Neural progenitor cell (in vitro differentiated cells): ENCODE results near the gene OBP2A. TPM values are rescaled to one million over a fixed set of nuclear protein-coding genes. Genes with fewer than 3 reads are reported as not detected.

Experiments
- DNase-seq: peaks from one replicate; pipeline ENCODE4 v3.0.0-alpha.2; 2016; ENCODE audit warnings: low spot score
- H2AFZ ChIP-seq: fragments of 200-600 bp; sonication (generic); replicated peaks from 2 replicates; pipeline ENCODE4 v1.6.1; 2016; ENCODE audit warnings: antibody characterized with exemption
- H3F3A ChIP-seq: fragments of 200-600 bp; sonication (generic); 2 replicates; pipeline ENCODE4 v1.6.1; 2016; ENCODE audit warnings: antibody characterized with exemption, low read depth
- H3K27ac ChIP-seq: fragments of 200-600 bp; sonication (generic); 2 replicates; pipeline ENCODE4 v1.5.1; 2016; ENCODE audit warnings: mild to moderate bottlenecking
- H3K27me3 ChIP-seq: fragments of 200-600 bp; sonication (generic); 2 replicates; pipeline ENCODE4 v1.6.1; 2016; ENCODE audit warnings: mild to moderate bottlenecking, moderate library complexity
- H3K36me3 ChIP-seq: fragments of 200-600 bp; sonication (generic); 2 replicates; pipeline ENCODE4 v1.5.1; 2016
- H3K4me1 ChIP-seq: fragments of 200-600 bp; sonication (generic); 2 replicates; pipeline ENCODE4 v1.6.1; 2016; ENCODE audit warnings: mixed run types
- H3K4me2 ChIP-seq: fragments of 200-600 bp; sonication (generic); 2 replicates; pipeline ENCODE4 v1.6.1; 2016
- H3K4me3 ChIP-seq: fragments of 200-600 bp; sonication (generic); 2 replicates; pipeline ENCODE4 v1.5.1; 2016
- H3K79me2 ChIP-seq: fragments of 200-600 bp; sonication (generic); 2 replicates; pipeline ENCODE4 v1.6.1; 2016; ENCODE audit warnings: low read depth
- H3K9ac ChIP-seq: fragments of 200-600 bp; sonication (generic); 2 replicates; pipeline ENCODE4 v1.6.1; 2016
- H3K9me3 ChIP-seq: fragments of 200-600 bp; sonication (generic); 2 replicates; pipeline ENCODE4 v1.5.1; 2016; ENCODE audit warnings: low read depth
- H4K20me1 ChIP-seq: fragments of 200-600 bp; sonication (generic); 2 replicates; pipeline ENCODE4 v1.6.1; 2016; ENCODE audit warnings: low read depth
- H3K27ac Mint-ChIP-seq: 3 replicates; pipeline ENCODE4 v1.8.0; 2021; ENCODE audit warnings: mixed read lengths
- H3K27me3 Mint-ChIP-seq: 2 replicates; pipeline ENCODE4 v1.8.0; 2022; ENCODE audit warnings: low read depth, mild to moderate bottlenecking, inconsistent platforms, moderate library complexity, mixed read lengths; ENCODE audit not compliant: insufficient read depth
- H3K36me3 Mint-ChIP-seq: 3 replicates; pipeline ENCODE4 v1.8.0; 2021; ENCODE audit warnings: mixed read lengths
- H3K4me1 Mint-ChIP-seq: 3 replicates; pipeline ENCODE4 v1.8.0; 2021; ENCODE audit warnings: mixed read lengths
- H3K4me3 Mint-ChIP-seq: 3 replicates; pipeline ENCODE4 v1.8.0; 2021; ENCODE audit warnings: mild to moderate bottlenecking, moderate library complexity, mixed read lengths
- H3K9me3 Mint-ChIP-seq: 3 replicates; pipeline ENCODE4 v1.8.0; 2020; ENCODE audit warnings: mixed read lengths
- CTCF ChIP-seq: fragments of 200-600 bp; sonication (generic); IDR thresholded peaks from 2 replicates; pipeline ENCODE4 v1.5.1; 2017; ENCODE audit warnings: antibody characterized with exemption, mild to moderate bottlenecking
- EZH2 ChIP-seq: fragments of 200-600 bp; sonication (generic); IDR thresholded peaks from 2 replicates; pipeline ENCODE4 v1.6.1; 2017; ENCODE audit warnings: antibody characterized with exemption, mild to moderate bottlenecking, moderate library complexity
- EZH2phosphoT487 ChIP-seq: fragments of 200-600 bp; sonication (generic); IDR thresholded peaks from 2 replicates; pipeline ENCODE4 v1.6.1; 2017; ENCODE audit warnings: antibody characterized with exemption
- total RNA-seq: library from RNA; depleted of rRNA; stranded (reverse); fragments of >200 nt; gene quantifications from 2 replicates; pipeline ENCODE4 v1.2.3, GENCODE V29; 2015; ENCODE audit warnings: low replicate concordance

The OBP2A gene
- total RNA-seq, 1 donor from 2014 or later: not detected

GRCh38 chr9:135567311-135567710 lies 21.4 kb downstream of the OBP2A start:
- Histone ChIP-seq H3K9ac (no peak overlapping the region), H3K4me1 (no peaks in the 10 kb centered on the region), H3F3A (no peaks in the 10 kb centered on the region), H3K9me3 (no peaks in the 10 kb centered on the region), H3K27me3 (no peaks in the 10 kb centered on the region), H4K20me1 (no peaks in the 10 kb centered on the region), H3K36me3 (no peaks in the 10 kb centered on the region), H3K4me2 (no peak overlapping the region), H3K4me3 (no peak overlapping the region), H2AFZ (no peak overlapping the region), H3K27ac (no peak overlapping the region), H3K79me2 (no peaks in the 10 kb centered on the region)
- Mint-ChIP-seq H3K4me3 (no peak overlapping the region), H3K27ac (no peak overlapping the region), H3K9me3 (peaks cover 9% of the 10 kb centered on the region), H3K36me3 (no peaks in the 10 kb centered on the region), H3K27me3 (peaks cover 9% of the 10 kb centered on the region), H3K4me1 (no peaks in the 10 kb centered on the region)
- TF ChIP-seq CTCF (no peak), EZH2 (no peak), EZH2phosphoT487 (no peak)
- DNase-seq: no peak

DNA sequence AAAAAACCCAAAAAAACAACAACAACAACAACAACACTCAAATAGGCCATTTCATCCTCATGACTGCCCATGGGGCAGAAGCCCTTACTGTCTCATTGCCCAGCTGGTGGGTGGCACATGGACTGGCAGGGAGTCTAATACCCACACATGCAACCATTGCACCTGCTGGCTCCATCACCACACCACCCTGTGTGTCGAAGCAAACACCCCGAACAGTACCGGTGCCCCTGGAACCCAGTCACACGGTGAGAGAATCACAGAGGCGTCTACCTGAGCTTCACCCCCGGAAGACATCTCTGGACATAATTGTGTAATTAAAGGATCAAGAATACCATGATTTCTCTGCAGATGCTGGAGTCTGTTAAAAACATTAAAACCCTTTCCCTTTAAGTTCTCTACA lies 22.1 kb downstream of the OBP2A start:
- Histone ChIP-seq H3K4me1 (no peaks in the 10 kb centered on the region), H3K4me2 (no peak overlapping the region), H3K9ac (no peak overlapping the region), H3K4me3 (no peak overlapping the region), H3K36me3 (no peaks in the 10 kb centered on the region), H3K79me2 (no peaks in the 10 kb centered on the region), H3K27ac (no peak overlapping the region), H2AFZ (no peak overlapping the region), H3F3A (no peaks in the 10 kb centered on the region), H3K9me3 (no peaks in the 10 kb centered on the region), H3K27me3 (no peaks in the 10 kb centered on the region), H4K20me1 (no peaks in the 10 kb centered on the region)
- no peaks in the 10 kb centered on the region for H3K36me3 Mint-ChIP-seq
- H3K4me3 Mint-ChIP-seq: no peak overlapping the region
- TF ChIP-seq EZH2phosphoT487: no peak
- no peak for TF ChIP-seq EZH2
- no peak for TF ChIP-seq CTCF
- no peak for DNase-seq
- H3K4me1 Mint-ChIP-seq: no peaks in the 10 kb centered on the region
- H3K27me3 Mint-ChIP-seq: peaks cover 9% of the 10 kb centered on the region
- peaks cover 9% of the 10 kb centered on the region for H3K9me3 Mint-ChIP-seq
- no peak overlapping the region for H3K27ac Mint-ChIP-seq

DNA sequence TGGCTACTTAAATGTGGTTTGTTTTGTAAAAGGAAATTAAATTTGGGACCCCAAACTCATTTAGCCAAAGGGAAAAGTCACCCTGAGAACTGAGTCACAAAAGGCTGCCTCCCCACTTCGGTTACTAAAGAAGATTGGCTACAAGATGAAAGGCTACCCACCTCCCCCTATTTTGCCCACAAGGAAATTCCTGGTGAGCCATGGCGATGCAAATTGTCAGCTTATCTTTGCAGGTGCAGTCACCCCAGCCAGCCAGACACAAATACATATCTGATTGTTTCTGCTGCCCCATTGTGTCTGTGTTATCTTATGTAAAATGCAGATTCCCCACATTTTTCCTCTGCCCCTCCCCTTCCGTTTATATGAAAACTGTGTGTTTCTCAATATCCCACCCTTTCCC lies 24.5 kb downstream of the OBP2A start:
- H3K79me2 ChIP-seq: no peaks in the 10 kb centered on the region
- no peaks in the 10 kb centered on the region for H3K27me3 ChIP-seq
- H2AFZ ChIP-seq: no peak overlapping the region
- no peaks in the 10 kb centered on the region for H3K4me1 ChIP-seq
- Mint-ChIP-seq H3K4me3 (no peak overlapping the region), H3K9me3 (peaks cover 9% of the 10 kb centered on the region), H3K4me1 (no peaks in the 10 kb centered on the region), H3K36me3 (no peaks in the 10 kb centered on the region), H3K27ac (no peak overlapping the region), H3K27me3 (peaks cover 7% of the 10 kb centered on the region)
- no peak overlapping the region for H3K4me3 ChIP-seq
- no peak overlapping the region for H3K4me2 ChIP-seq
- no peak for DNase-seq
- H3K36me3 ChIP-seq: no peaks in the 10 kb centered on the region
- no peaks in the 10 kb centered on the region for H4K20me1 ChIP-seq
- H3K9ac ChIP-seq: no peak overlapping the region
- no peaks in the 10 kb centered on the region for H3K9me3 ChIP-seq
- H3F3A ChIP-seq: no peaks in the 10 kb centered on the region
- TF ChIP-seq CTCF (no peak), EZH2phosphoT487 (no peak)
- H3K27ac ChIP-seq: no peak overlapping the region

GRCh38 chr9:135572233-135572632 lies 26.3 kb downstream of the OBP2A start:
- H3K27me3 Mint-ChIP-seq: peaks cover 4% of the 10 kb centered on the region
- no peak overlapping the region for H3K27ac Mint-ChIP-seq
- Histone ChIP-seq H3K4me2 (no peak overlapping the region), H3K79me2 (no peaks in the 10 kb centered on the region), H3K27me3 (no peaks in the 10 kb centered on the region), H4K20me1 (no peaks in the 10 kb centered on the region), H3K36me3 (no peaks in the 10 kb centered on the region), H3K9me3 (no peaks in the 10 kb centered on the region), H3K4me3 (no peak overlapping the region), H3K9ac (no peak overlapping the region), H3K27ac (no peak overlapping the region), H3F3A (no peaks in the 10 kb centered on the region), H2AFZ (no peak overlapping the region), H3K4me1 (no peaks in the 10 kb centered on the region)
- no peak overlapping the region for H3K4me3 Mint-ChIP-seq
- no peaks in the 10 kb centered on the region for H3K36me3 Mint-ChIP-seq
- H3K9me3 Mint-ChIP-seq: peaks cover 9% of the 10 kb centered on the region
- TF ChIP-seq CTCF: no peak
- no peak for TF ChIP-seq EZH2phosphoT487
- TF ChIP-seq EZH2: no peak
- H3K4me1 Mint-ChIP-seq: no peaks in the 10 kb centered on the region
- DNase-seq: no peak
